IPS-18c (cell line): ENCODE data around the gene PLCD1.
"Not testable (repeated sequence)": the region's sequence is repeated elsewhere in the genome, so short reads cannot be mapped to it uniquely, and the experiment has no call there.

Experiments
- H3K4me3 ChIP-seq: 2 replicates; pipeline ENCODE4 v1.7.0; 2013; ENCODE audit warnings: low read depth, mild to moderate bottlenecking, low read length, moderate library complexity; ENCODE audit not compliant: insufficient read depth
- H3K9me3 ChIP-seq: one replicate; pipeline ENCODE4 v1.6.1; 2013; ENCODE audit warnings: mild to moderate bottlenecking, low read length, moderate library complexity; ENCODE audit not compliant: control insufficient read depth, insufficient read depth

Gene PLCD1

DNA sequence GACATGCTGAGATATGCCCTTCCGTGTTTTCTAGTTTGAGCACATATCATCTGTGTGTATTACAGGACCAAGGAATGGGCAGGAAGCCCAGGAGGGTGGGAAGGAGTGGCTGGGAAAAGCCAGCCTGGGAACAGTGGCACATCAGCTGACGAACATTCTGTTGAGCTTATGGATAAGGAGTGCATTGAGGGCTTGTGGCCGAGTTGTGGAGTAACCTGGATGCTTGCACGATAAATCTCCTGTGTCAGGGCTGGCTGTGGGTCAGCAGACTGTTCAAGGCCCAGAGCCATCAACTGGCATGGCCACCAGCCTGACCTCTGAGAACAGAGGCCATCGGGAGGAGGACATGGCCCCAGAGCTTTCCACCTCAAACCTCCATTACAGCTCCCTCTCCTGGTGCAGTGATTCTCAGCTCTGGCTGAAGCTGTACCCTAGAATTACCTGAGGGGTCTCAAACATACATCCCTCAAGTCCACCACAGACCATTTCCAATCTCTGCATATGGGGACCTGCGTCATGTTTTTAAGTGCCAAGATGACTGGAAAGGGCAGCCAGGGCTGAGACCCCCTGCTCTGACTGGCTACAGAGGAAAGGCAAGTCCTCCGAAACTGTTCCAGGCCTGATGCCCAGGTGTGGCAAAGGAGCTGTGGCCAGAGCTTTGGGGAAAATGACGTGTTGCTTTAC, 43.7 kb downstream of the PLCD1 start:
- Histone ChIP-seq H3K9me3 (no peaks in the 10 kb centered on the region), H3K4me3 (no peak overlapping the region)

DNA sequence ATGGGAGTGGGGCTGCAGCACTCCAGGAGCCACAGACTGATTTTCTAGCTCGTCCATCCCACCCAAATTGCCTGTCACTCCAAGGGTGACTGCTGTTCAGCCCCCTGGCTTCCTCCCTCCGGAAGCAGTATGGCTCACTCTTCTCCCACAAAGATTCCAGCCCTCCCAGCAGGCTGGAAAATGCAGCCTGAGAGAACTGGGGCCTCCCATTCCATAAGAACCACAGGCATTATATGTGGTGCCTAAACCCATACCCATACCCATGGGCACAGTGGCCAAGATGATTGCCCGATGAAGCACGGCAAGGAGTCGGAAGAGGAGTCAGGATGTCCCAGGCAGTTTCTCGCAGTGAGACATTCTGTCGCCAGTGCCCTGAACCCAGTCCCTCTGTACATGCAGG, 44.8 kb downstream of the PLCD1 start:
- no peak overlapping the region for H3K4me3 ChIP-seq
- no peaks in the 10 kb centered on the region for H3K9me3 ChIP-seq

- H3K4me3 ChIP-seq: no peak overlapping the region
- H3K9me3 ChIP-seq: no peaks in the 10 kb centered on the region
Observed at GRCh38 chr3:37984051-37984450, 45.4 kb downstream of the PLCD1 start.

DNA sequence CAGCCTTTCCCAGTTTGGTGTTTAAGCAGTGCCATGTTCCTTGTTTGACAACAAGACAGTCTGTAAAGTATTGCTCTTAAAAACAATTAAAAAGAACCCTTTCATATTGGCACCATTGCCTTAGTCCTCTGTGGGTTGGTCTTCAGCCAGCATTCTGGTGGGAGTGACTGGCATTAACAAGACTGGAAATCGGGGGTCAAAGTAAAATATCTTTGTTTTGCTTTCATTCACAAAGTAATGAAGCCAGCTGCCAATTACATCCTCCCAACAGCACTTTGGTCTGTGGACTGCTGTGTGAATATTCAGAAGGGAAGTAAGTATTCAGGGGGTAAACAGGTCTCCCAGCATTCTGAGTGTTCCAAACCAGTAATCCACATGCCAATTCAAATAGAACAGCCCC, 47.1 kb downstream of the PLCD1 start:
- Histone ChIP-seq H3K4me3 (no peak overlapping the region), H3K9me3 (no peaks in the 10 kb centered on the region)

- no peak overlapping the region for H3K4me3 ChIP-seq
Observed at GRCh38 chr3:37981348-37981664, 48.1 kb downstream of the PLCD1 start.

GRCh38 chr3:37980462-37981347, 48.7 kb downstream of the PLCD1 start:
- Histone ChIP-seq H3K9me3 (no peaks in the 10 kb centered on the region), H3K4me3 (no peak overlapping the region)

More at GRCh38 chr3:37981348-37981664, 48.1 kb downstream of the PLCD1 start:
- no peaks in the 10 kb centered on the region for H3K9me3 ChIP-seq

DNA sequence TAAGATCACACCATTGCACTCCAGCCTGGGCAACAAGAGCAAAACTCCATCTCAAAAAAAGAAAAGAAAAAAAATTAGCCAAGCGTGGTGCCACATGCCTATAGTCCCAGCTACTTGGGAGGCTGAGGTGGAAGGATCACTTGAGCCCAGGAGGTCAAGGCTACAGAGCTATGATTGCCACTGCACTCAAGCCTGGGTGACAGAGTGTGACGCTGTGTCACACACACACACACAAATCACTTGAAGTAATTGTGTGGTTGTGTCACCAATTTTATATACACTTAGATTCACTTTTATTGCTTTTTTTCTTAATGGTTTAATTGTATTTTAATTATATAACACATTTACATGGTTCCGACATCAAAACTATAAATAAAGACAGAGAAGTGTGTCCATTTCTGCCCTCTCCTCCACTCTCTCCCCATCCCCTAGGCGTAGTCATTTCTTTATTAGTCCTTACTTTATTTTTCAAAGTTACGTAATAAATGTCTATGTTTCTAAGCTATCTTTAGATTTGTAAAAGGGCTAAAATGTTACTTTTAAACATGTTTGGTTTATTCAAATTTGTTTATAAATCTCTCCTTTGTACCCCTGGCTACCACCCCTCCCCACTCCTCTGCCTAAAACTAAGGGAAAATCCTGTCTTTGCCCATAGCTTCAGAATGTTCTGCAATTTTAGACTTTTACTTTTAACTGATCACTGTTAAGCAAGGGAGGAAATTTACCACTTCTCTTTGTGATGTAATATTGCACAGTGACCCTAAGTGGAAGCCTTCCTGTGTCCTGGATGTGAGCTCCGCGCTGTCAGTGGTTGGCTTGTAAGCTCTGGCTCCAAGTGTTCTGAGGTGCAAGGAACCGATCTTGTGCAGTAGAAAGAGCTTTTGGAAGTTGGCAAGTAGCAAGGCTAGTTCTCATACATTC, 49.6 kb downstream of the PLCD1 start:
- no peaks in the 10 kb centered on the region for H3K9me3 ChIP-seq
- no peak overlapping the region for H3K4me3 ChIP-seq

DNA sequence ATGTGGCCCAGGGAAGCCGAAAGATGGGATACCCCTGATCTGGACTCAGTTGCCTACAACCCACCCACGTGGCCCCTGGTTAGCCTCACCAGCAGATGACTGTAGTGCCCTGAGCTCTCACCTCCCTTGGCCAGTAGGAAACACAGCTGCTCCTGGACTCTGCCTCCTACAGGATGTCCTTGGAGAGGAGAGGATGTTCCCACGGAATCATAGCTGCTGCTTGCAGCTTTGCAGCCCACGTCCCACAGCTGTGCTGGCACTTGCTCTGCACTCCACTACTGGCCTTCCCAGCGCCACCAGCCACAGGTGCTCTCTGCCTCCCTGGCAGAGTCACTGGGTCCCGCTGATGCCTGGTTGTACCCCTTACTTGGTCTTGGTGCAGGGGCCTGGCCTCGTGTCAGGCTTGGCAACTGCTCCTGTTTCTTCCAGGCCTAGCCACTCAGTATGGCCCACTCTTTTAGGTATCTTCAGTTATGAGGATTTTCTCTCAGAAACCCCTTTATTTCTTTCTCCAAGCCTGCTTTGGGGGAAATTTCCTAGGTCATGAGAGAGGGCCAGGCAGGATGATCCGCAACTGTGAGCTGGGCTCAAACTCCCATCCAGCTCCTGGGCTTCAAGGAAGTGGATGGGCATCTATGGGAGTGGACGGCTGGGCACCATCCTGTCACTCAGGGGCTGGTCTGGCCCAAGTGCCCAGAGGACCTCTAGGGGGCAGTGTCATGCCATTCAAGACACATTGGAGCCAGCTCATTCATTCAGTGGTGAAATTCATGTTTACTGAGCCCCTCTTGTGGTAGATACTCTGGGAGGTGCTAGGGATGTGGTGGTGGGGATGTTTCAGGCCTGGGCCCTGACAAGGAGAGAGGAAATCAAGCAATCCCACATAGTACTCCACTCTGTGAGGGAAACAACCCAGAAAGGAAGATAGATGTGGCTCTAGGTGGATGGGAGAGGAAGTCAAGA, 55.0 kb downstream of the PLCD1 start:
- Histone ChIP-seq H3K4me3 (no peak overlapping the region), H3K9me3 (no peaks in the 10 kb centered on the region)

DNA sequence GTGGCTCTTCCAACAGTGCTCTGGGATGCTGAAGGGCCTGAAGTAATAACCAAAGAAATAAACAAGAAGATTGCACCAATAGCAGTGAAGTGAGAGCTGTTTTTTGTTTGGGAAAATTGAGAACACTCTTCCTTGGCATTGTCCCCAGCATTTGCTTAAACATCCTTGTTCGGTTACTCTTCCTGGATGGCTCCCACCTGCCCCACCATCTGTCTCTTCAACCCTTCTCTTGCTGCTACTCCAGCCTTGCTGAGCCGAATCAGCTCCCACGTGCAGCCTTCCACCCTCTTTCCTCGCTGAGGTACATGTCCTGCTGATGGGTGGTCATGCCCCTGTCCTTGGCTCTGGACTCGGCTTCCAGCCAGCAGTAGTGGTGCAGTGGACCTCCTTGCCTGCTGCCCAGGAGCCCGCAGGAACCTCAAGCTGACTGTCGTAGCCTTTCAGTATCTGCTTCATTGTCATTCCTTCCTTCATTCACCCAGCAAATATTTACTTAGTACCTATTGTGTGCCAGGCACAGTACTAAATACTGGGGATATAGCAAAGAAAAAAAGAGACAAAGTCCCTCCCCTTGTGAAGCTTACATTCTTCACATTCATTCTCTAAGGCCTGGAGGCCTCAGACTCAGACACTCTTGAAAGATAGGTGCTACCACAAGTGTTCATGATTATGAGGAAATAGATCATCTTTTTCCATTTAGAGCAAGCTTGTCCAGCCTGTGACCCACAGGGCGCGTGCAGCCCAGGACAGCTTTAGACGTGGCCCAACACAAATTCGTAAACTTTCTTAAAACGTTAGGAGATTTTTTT, 56.0 kb downstream of the PLCD1 start:
- no peak overlapping the region for H3K4me3 ChIP-seq

GRCh38 chr3:37972056-37972455, 57.4 kb downstream of the PLCD1 start:
- H3K9me3 ChIP-seq, H3K4me3 ChIP-seq: not testable (repeated sequence)

More for the DNA sequence above, 56.0 kb downstream of the PLCD1 start:
- no peaks in the 10 kb centered on the region for H3K9me3 ChIP-seq

GRCh38 chr3:37971467-37971866, 58.0 kb downstream of the PLCD1 start:
- Histone ChIP-seq H3K4me3 (no peak overlapping the region), H3K9me3 (no peaks in the 10 kb centered on the region)

DNA sequence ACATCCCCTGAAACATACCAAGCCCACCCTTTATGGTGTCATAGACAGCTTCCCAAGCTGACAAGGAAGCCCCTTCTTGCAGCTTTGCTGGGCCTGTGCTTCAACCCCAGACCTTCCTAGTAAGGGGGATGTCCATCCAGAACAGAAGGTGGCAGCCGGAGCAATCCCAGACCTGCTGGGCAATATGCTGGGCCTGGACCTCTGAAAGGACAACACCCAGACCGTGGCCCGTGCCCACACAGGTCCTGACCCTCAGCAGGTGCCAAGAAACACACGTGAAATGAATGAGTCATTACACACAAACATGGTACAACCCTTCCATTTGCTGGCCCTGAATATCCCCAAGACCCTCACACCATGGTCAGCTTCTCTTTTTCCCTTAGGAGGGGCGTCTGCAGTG, 58.6 kb downstream of the PLCD1 start:
- H3K4me3 ChIP-seq: no peak overlapping the region
- H3K9me3 ChIP-seq: no peaks in the 10 kb centered on the region

DNA sequence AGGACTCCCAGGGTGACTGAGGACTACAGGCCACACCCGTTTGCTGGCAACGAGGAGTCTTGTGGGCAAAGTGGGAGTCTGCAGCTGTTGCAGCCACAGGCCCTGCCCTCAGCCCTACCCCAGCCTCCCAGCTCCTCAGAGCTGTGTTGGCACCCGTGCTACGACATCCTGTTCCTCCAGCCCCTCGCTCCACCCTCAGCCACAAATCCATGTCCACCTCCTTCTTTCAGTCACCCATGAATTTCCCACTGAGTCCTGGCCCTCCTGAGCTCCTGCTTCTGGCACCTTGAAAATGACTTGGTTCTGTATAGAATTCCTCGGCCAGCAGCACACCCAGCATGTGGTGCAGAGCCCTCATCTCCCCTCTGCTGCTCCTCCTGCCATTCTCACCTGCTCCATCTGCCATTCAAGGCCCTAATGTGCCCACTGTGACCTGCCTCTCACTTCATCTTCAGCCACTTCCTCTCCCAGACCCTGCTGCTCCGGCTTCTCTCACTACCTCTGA, 59.8 kb downstream of the PLCD1 start:
- Histone ChIP-seq H3K9me3 (no peaks in the 10 kb centered on the region), H3K4me3 (no peak overlapping the region)

GRCh38 chr3:37968813-37969595, 60.4 kb downstream of the PLCD1 start:
- Histone ChIP-seq H3K4me3 (no peak overlapping the region), H3K9me3 (no peaks in the 10 kb centered on the region)

DNA sequence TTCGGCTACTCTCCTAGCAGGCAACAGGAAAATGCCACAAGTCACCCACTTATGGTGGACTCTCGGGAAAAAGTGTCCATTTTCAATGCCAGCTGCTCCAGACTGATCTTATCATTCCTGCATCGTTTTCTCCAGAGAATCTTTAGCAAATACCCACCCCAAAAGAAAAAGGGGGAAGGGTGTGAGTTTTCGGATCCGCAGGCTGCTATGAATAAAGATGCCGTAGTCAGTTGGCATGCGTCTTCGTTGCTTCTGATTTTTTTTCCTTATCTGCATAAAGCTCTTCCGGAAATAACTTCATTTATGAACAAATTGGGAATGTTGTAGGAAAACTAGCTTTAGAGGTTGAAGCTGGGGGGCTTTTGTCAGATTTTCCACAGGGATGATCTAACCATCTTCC, 61.2 kb downstream of the PLCD1 start:
- Histone ChIP-seq H3K4me3 (no peak overlapping the region), H3K9me3 (no peaks in the 10 kb centered on the region)
